Right forelimb (tissue), 1 donor: Measurements from ENCODE around the gene LMO7.
"Not testable (repeated sequence)": the region's sequence is repeated elsewhere in the genome, so short reads cannot be mapped to it uniquely, and the experiment has no call there.

ENCODE experiments used
- DNase-seq: peaks from one replicate; pipeline ENCODE4 v3.0.0-alpha.2; 2018

LMO7 gene

DNA sequence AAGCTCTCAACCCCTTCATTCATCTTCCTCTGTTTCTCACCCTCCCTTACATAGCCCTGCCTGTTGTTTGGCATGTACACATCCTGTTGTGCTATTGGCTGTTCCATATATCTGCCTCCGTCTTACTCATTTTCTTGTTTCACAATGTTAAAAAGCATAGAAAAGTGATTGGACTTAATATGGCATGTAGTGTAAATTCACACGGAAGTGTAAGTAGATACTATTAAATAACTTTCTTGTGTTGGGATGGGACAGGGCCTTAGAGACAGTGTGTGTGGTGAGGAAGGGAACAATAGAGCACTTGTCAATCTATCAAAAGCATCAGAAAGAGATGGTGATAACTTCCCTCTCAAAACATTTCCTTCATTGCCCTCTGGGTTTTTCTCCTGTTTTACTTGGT, 12.3 kb downstream of the LMO7 start:
- DNase-seq = no peak

DNA sequence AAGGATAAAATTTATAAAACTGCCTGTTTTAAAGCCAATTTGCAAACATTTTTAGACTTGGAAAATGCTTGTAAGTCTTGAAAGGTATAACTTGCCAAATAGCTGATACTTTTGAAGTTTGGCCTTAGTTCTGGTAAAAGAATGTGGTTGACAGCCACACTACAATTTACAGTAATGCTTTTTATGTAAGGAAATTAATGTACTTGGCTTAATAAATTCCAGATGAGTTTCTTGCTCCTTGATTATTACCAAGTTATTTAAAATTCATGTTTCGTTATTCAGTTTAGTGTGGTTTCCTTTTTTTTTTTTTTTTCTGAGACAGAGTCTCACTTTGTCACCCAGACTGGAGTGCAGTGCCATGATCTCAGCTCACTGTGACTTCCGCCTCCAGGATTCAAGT, 14.9 kb downstream of the LMO7 start:
- DNase-seq = no peak

- no peak for DNase-seq
These were observed 16.6 kb downstream of the LMO7 start for GRCh38 chr13:75652726-75653125.

DNA sequence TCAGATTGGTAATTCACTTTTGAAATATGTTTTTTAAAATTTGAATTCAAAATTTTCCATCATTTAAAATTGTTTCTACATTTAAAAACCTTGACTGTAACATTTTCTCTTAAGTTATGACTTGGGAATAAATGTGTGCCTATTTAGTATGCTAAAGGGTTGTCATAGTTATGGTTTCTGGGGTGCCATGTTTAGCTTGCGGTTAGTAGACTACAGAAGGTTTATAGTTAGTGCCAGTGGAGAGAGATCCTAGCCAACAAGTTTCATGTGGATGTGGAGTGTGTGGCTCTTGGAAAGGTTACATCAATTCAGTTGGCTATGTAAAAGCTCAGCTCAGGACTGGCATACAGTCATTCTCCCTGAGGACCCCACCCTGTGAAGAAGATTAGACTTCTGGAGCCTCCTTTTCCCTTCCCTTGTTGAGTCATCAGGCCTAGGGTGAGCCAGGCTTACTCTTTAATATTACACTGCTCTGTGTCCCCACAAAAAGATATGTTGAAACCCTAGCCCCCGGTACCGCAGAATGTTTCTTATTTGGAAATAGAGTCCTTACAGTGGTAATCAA, 20.4 kb downstream of the LMO7 start:
- no peak for DNase-seq

GRCh38 chr13:75657111-75657510, 21.0 kb downstream of the LMO7 start:
- no peak for DNase-seq

DNA sequence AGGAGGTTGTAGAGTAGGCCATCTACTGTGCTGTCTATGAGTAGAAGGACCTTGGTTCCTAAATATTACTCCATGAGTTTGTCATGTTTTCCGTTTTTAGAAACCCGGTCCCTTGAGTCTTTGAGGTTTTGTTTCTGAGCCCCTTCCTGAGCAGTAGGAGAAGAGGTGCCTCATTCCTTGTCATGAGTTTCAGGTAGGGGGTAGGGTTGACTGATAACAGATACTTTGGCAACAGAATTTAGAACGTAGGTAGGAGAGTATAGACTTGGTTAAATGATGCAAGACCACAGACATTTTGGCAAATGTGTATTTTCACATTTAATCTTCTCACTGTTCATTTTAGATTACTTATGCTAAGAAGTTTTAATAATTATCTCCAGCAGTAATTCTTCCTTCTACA, 24.6 kb downstream of the LMO7 start:
- no peak for DNase-seq

- DNase-seq = no peak
These were observed 25.3 kb downstream of the LMO7 start for GRCh38 chr13:75661443-75661842.

- no peak for DNase-seq
These were observed 30.7 kb downstream of the LMO7 start for GRCh38 chr13:75666646-75667351.

DNA sequence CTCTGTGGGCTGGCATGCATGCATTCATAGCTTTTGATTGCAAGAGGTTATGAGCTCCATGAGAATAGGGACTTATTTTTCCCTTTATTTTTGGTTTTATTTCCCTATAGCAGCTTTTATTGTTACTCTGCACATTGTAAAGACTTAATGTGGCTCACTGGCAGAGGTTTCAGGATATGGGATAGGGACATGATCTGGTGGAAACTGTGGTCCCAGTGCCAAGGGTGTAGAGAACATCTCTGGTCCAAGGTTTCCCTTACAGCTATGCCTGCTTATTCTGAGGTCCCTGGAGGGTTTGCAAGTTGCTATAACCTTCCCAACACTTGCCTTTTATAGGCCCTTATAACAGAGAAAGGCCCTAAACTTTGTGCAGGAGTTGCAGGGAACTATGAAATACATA, 33.6 kb downstream of the LMO7 start:
- no peak for DNase-seq

DNA sequence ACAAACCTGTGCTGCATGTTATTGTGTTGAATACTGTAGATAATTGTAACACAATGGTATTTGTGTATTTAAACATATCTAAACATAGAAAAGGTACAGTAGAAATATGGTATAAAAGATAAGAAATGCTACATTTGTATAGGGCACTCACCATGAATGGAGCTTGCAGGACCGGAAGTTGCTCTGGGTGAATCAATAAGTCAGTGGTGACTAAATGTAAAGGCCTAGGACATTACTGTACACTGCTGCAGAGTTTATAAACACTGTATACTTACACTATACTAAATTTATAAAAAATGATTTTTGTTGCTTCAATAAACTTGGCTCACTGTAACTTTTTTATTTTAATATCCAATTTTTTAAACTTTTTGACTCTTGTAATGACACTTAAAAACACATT, 34.4 kb downstream of the LMO7 start:
- no peak for DNase-seq

DNA sequence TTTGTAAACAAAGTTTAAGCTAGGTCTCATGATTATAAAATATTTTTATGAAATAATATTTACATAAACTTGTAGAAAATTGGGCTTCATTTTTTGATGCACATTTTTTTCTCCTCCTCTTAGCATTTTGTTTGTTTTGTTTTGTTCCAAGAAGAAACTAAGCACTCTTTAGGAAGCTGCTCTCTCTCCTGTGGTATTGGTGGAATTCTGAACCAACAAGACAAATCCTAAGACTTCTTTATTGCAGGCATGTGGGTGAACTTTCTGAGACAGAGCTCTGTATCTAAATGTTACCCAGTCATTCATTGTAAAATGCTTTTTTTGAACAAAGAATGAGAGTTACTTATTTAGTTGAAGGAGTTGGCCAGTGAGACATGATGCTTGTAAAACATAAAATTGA, 39.3 kb downstream of the LMO7 start:
- DNase-seq = no peak

GRCh38 chr13:75679459-75679858, 43.3 kb downstream of the LMO7 start:
- no peak for DNase-seq

DNA sequence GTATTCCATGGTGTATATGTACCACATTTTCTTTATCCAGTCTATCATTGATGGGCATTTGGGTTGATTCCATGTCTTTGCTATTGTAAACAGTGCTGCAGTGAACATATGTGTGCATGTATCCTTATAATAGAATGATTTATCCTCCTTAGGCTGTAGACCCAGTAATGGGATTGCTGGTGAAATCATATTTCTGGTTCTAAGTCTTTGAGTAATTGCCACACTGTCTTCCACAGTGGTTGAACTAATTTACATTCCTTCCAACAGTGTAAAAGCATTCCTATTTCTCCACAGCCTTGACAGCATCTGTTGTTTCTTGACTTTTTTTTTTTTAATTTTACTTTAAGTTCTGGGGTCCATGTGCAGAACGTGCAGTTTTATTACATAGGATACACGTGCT, 44.1 kb downstream of the LMO7 start:
- DNase-seq = not testable (repeated sequence)

DNA sequence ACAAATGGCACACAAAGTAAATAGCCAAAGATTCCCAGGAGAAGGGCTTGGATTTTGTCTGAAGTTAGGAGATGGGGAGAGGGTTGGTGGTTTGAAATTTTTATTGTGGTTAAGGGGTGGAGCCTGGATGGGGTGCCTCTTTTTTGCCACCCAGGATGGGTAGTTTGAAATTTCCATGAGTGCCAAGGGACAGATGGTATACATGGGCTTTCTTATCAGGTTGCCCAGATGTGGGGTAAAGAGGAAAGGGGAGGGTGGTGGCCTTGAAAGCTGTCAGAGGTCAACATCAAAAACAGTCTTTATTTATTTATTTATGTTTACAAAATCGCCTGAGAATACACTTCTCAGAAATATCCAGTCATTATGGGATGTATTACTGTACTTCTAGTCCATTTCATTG, 46.2 kb downstream of the LMO7 start:
- no peak for DNase-seq

DNA sequence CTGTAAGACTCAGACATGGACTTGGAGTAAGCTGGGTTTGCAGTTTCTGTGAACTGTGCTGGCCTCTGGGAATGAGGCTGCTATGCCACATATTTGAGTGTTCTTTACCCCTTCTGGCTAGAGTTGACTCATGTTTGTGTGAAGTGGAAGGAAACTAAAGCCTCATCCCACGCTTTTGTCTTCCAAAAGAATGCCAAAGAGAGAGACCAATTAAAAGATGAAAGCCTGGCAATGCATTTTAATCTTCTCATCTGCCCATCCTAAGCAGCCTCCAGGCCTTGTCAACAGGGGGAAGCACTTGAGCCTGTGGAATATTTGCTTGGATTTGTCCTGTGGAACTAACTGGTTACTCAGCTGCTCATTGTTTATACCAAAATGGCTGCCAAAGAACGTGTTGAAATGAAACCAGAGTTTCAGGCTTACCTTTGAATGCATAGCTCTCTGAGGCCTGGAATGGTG, 49.1 kb downstream of the LMO7 start:
- no peak for DNase-seq

- no peak for DNase-seq
These were observed 51.1 kb downstream of the LMO7 start for GRCh38 chr13:75687150-75687763.

GRCh38 chr13:75689686-75690085, 53.6 kb downstream of the LMO7 start:
- DNase-seq = no peak

- DNase-seq = no peak
These were observed 54.5 kb downstream of the LMO7 start for GRCh38 chr13:75690607-75691006.

DNA sequence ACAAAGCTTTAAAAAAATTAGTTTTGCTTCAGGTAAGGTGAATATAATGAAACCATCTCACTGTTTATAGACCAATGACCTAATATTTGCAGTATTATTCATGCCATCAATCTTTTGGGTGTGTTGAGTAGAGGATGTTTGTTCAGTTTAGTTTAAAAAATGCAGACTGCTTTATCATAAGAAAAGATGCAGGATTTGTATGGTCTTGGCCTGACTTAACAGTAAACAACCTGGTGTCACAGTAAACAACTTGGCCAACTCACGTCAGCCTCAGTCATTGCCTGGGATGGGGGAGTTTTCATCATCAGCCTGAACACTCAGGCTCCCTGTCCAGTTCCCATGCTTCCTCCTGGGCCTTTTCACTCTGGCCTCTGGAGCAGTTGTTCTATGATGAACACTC, 55.1 kb downstream of the LMO7 start:
- DNase-seq = no peak

DNA sequence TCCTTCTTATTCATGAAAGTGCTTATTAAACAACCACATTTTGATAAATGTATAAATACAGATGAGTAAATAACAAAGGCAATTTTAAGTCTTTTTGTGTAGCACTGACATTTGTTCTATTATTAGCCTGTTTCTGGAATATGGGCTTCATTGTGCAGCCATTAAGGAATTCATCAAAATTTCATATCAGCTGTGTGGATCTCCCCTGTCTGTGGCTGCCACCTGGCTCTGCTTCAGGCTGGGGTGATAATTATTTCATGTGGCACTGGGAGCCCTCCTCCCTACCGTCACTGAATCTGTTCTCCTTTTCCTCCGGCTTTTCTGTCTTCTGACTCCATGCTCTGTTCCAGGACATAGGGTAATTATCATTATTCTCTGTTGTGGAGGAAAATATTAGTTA, 57.1 kb downstream of the LMO7 start:
- DNase-seq = no peak

GRCh38 chr13:75694722-75695121, 58.6 kb downstream of the LMO7 start:
- DNase-seq = no peak

- peak; percentile 86 for DNase-seq
These were observed 59.8 kb downstream of the LMO7 start for GRCh38 chr13:75695908-75696307.

DNA sequence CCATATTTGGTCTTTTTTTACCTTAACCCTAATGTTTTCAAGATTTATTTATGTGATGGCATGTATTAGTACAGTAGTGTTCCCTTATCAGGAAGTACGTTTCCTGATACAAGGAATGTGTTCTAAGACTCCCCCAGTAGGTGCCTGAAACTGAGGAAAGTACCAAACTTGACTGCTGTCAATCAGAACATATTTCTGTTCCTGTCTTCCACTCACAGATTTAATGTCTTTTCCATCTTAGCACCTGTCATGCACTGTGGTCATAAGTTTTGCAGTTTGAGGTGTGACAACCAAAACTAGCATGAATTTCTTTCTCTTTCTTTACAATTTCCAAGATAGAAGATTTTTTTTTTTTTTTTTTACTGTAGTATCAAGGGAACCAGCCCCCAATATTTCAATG, 62.9 kb downstream of the LMO7 start:
- DNase-seq = no peak

- not testable (repeated sequence) for DNase-seq
These were observed 63.6 kb downstream of the LMO7 start for GRCh38 chr13:75699717-75700116.

- no peak for DNase-seq
These were observed 64.4 kb downstream of the LMO7 start for GRCh38 chr13:75700552-75700951.
